IPS DF 19.7 (cell line): ENCODE data around the gene SNRK.

Source experiments
- DNase-seq: peaks from one replicate; pipeline ENCODE4 v3.0.0-alpha.2; 2013; ENCODE audit warnings: low read depth, low spot score

The SNRK gene

DNA sequence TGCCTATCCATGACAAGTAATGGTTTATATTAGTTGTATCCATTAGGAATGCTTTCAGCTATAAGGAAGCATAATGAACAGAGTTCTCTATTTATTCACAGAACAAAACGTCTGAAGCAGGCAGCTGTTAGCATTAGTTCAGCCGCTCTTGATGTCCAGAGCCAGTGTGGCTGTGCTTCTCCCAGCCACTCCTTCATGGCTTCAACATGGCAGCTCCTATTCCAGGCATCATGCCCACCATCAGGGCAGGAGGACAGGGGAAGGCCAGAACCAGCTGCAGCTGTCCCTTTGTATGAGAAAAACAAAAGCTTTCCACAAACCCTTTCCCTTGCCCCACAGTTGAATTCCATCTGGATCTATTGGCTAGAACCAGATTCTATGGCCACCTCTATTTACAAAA, 12.9 kb upstream of the SNRK start:
- DNase-seq = no peak

DNA sequence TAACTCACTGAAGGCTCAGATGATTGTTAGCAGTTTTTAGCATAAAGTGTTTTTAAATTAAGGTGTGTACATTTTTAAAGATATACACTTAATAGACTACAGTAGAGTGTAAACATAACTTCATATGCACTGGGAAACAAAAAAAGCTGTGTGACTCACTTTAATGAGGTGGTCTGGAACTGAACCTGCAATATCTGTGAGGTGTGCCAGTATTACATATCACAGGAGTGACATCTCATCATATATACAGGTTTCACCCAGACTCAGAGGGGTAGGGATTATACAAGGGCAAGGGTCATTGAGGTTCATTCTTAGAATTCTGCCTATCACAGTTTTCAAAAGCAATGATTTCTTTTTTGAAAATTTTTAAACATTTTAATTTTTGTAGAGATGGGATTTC, 7.3 kb upstream of the SNRK start:
- DNase-seq = no peak

DNA sequence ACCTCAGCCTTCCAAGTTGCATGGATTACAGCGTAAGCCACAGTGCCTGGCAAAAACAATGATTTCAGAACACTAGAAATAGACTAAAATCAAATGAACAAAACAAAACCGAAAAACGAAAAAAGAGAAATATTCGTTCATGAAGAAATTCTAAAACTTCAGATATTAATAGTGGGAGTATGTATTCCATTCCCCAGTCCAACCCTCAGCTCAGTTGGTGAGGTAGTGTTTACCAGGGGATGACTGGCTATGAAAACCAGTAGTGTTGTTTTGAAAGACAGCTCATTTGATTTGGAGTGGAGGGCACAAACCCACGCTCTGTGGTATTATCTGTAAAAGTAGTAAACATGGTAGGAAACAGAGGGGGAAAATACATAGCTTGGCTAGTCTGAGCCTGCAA, 6.8 kb upstream of the SNRK start:
- DNase-seq = no peak

DNA sequence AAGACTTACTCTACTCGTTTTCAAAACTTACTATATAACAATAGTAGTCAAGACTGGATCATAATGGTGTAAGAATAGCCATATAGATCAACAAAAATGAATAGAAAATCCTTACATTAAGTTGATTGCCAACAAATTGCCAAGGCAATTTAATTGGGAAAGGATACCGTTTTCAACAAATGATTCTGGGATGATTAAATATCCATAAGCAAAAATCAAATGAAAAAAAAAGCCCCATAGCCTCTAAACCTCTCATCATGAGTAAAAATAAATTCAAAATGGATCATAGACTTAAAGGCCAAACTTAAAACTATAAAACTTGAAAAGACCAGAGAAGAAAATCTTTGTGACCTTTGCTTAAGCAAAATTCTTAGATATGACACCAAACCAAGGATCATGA, 5.3 kb upstream of the SNRK start:
- no peak for DNase-seq

DNA sequence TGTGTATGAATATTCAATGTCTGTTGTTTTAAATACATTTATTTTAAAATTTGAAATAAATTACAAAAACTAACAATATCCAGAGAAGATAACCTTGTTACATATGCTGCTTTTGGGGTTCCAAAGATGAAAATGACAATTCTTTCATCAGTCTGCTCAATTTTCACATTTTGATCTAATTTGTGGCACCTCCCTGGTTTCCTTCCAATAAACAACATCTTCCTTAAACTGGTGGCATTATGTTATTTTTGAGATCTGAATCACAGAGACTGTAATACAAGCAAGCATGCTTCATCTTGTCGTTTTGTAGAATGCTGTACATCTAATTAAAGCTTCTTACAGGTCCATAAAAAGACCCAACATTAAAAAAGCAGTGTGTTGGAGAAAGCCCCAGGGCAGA, 2.2 kb upstream of the SNRK start:
- no peak for DNase-seq

DNA sequence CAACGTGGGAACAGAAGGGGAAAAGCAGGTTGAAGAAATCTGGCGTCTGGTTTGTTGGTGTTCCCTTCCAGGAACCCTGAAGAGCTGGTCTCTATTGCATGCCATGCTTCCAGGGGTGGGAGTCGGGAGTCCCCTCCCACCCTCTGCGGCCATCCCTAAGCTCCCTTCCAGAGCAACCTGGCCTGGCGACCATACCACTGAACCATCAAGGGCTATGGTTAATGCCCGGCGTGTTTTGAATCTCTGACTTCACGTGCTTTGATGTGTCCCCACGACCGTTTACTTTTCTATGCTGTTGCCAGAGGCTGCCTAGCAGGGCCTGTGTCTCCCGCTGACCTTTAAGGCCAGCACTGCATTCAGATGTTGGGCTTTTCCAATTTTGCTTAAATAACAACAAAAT, 696 bp upstream of the SNRK start:
- DNase-seq = no peak

DNA sequence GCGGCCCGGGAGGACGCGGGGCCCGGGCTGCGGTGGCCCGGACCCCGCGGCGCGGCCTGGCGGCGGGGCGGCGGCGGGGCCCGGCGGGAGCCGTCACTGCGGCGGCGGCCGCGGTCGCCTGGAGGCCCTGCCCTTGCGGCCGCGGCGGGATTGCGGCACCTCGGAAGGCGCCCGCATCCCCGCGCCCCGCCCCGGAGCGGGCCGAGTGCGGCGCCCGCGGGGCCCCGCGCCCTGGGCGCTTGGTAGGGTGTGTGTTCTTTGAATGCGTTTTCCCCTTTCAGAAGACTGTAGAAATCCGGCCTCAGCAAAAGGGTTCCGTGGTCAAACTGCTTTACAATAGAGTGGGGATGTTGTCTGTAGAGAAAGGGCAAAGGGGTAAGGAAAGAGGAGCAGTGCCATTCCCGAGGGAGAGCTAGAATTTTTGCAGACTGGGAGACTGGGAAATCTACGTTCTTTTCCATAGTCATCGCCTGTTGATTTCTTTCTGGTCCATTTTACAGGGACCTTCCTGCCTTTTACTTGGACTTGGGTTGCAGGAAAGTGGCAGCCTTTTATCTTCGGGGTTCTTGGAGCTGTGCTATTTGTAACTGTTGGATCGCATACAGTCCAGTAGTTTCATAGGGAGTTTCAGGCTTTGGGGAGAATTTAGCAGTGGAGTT, 630 bp downstream of the SNRK start:
- no peak for DNase-seq

DNA sequence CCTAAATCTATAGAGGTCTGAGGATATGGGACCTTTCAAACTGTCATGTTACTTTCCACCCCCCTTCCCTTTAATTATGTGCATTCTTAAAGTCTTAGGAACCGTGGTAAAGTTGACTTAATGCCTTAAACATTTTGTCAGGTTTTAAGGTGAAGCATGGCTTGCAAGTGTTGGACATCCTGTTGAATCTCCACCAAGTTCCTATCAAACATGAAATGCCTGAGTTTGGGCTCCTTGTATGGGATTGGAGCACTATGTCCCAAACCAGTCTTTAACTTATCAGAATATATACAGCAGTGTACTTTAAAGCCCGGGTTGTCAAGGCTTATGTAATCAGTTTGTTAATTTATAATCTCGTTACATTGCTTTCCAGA, 1.1 kb downstream of the SNRK start:
- no peak for DNase-seq

DNA sequence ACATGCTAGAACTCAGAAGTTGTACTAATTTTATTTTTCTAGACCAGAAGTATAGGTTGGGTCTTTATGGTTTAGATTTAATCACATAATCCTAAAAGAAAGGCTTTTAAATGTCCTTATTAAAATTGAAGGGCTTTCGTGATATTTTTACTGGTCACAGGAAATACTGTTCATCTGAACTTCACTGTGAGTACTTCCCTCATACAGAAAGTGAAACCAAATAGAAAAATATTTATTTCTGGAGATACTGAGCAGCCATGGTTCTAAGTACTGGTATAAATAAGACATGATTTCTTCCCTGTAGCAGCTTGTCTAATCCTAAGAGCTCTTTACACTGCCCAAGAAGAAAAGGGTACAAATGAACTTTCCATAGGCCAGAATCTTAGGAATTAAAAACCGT, 2.0 kb downstream of the SNRK start:
- DNase-seq = no peak

DNA sequence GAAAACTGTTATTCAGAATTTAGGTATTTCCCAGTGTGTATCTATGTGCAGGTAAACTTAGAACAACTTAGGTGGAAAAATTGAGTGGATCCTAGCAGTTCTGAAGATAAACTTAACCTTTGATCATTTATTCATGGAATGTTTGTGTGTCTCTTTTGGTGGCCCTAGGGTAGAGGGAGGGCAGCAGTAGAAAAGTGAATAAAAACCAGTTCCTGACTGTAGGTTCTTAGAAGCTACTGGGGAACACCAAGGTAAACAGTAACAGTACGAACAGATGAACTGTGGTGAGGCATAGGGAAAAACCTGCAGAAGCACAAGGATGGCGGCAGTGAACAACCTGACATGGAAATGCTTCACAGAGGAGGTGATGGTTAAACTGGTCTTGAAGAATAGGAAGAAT, 2.5 kb downstream of the SNRK start:
- DNase-seq = no peak

DNA sequence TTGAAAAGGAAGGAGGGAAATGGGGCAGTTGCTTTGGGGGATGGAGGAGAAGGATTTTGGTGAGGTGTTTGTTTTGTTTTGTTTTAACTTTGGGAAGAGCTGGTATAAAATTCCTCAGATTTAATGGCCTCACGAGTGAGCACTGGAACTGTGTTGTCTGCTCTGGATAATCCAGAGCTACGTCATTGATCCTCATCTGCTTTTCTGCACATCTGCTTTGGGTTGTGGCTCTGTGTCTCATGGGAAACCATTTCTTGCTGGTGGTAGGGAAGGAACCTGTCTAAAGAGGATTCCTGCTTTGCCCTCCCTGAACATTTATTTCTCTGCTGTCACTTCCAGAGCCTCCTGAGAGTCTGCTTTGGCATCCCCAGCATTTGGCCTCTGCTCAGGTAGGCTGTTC, 3.1 kb downstream of the SNRK start:
- DNase-seq = no peak

DNA sequence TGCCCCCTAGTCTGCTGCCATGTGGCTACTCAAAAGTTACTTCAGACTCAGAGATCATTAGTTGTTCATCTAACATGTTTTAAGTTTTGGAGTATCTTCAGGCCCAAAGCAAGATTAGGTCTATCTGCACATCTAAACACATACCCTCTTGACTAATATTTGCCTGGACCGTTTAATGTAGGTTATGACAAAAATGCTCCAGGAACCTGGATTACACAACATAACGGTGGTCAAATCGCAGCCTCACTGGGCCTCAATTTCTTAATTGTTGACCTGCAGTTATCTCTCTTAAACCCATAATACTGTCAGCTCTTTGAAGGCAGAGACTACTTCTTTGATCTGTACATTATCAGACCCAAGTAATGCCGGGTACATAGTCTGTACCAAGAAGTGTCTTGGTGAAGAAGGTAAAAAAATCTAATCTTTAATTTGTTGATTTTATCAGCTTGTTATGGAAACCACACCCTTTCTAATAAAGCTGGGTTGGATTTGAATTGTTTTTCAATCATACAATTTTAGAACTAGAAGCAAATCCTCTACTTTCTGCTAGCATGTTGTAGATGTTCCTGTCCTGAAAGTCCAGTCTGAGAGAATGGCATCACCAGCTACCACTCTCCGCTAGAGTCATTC, 3.6 kb downstream of the SNRK start:
- no peak for DNase-seq

DNA sequence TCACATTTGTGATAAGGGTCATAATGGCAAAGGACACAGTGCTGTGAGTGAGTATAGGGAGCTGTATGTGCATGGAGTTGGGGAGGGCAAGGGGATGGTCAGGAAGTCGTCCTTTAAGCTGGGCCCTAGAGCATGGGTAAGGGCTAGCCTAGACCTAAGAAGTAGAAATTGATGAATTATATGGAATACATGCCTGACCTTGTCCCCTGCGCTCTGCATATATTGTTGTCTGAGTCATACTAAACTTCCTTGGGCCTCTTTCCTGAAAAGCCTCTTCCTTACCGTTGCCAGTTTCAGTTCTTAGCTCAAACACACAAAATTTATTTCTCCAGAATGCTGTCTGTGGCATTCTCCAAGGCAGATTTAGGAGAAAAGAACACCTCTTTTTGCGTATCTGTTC, 4.6 kb downstream of the SNRK start:
- no peak for DNase-seq

DNA sequence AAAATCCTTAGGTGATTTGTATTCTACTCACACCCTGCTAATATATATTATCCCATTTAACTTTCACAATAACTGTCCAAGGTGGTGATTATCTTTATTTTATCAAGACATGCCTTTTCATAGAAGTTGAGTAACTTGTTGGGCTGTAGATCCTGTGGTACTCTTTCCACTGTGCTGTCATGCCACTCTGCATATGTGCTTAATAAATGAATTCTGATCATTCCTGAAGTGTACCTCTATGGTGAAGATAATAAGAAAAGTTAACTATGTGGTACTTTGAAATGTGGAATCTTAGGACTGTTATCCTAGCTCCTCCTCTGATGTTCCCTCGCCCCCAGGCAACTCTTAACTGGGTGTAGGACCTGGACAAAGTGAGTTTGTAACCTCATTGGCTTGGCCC, 5.2 kb downstream of the SNRK start:
- no peak for DNase-seq

DNA sequence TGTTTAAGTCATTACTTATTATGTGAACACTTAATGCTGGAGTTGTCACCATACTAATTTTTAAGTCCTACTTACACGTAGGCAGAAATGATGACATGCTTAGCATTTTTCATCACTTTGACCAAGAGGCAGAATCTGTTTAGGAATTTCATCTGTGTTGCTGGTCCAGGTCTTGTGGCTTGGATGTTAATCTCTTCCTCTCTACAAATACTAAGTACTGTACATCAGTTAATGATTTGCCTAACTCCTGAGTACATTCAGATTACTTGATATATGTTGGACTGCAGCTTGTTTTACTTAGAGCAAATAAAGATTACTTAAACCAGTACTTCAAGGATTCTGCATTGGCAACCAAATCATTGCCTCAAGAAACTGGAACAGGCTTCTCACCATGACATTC, 8.6 kb downstream of the SNRK start:
- DNase-seq = no peak

DNA sequence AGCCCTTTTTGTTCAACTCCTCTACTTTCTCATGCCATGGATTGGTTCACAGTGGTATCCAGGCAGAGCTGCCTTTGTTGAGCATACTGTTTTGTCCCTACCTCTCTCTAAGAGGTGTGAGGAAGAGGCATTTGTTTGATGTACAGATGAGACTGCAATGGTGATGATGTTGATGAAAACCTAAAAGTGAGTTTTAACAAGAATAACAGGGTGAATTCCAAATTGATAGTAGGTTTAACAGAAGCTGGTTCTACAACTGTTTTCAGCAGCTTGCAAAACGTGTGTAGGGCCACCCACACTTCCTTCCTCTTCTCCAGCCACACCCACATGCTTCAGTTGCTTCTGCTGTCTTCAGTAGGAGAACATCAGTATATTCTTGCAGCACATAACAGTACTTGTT, 10.2 kb downstream of the SNRK start:
- no peak for DNase-seq

DNA sequence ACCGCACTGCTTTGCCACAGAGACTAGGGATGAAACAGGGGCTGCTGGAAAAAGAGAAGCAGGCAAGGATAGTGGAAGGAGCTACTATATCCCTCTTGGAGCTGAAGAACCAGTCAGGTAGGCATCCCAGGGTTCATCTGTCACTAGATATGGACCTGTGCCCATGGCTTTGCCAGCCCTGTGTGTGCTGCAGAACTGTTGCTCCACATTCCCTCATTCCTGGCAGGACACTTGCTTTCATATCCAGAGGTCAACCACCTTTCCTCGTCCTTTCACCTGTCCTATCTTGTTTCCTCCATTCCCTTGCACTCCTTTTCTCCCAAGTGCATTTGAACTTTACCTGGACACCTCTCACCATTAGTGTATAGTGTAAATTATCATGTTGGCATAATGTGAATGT, 12.0 kb downstream of the SNRK start:
- DNase-seq = no peak

DNA sequence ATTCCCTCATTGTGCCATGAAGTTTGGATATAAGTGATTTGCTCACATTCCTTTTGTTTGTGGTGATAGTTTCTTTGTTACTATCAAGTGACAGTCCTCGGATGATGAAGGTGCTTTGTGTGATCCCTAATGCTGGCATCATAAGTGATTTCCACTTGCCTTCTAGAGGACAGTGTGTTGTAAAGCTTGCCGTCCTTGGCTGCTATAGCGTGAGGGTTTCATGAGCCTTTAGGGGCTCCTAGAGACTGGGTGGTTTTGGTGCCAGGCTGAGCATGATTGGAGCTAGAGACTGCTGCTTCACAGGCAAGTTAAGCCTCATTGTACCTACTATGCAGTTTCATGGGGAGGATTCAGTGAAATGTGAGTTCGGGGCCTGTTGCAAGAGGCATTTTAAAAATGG, 12.4 kb downstream of the SNRK start:
- DNase-seq = no peak

DNA sequence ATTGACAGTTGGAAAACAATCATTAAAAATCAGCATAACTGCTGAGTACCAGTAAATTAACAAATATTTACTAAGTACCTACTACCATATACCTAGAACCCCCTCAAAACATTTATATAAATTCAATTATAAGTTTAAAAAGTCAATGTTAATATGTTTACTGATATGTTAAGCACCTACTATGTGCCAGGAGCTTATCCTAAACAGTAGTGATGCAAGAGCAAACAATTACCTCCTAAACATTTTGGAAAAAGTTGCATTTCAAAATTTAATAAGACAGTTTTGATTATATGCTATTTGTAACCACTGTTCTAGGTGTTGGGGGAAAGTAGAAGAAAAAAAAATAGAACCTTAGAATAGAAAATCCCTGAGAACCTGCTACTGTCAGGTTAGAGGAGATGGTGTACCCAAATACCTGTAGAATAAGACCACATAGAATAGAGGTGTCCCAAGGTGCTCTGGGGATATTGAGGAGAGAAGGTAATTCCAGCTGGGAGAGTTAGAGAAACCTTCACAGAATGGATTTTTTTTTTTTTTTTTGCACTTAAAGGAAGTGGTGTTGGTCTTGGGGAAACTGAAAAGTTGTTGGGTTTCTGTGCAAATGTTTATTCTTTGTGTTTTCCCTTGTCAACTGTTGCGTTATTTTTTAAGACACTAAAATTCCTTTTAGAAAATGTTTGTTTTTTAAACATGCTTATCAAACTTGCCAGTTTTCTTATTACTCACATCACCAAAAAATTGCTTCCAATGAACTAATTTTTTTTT, 16.0 kb downstream of the SNRK start:
- DNase-seq = no peak

DNA sequence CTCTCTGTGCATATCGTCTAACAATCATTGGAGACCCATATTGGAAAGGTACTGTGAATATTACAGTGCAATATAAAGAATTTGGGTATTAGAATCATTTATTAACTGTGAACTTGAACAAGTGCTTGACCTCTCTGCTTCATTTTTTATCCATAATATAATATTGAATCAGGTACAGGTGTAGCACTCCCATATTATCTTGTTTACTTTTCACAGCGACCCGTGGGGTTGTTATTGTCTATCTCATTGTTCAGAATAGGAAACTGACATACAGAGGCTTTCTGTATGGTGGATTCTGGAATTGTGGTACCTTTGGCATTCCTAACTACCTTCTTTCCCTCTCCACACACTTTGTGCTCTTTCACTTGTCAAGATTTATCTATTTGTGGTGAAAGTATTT, 17.8 kb downstream of the SNRK start:
- no peak for DNase-seq

DNA sequence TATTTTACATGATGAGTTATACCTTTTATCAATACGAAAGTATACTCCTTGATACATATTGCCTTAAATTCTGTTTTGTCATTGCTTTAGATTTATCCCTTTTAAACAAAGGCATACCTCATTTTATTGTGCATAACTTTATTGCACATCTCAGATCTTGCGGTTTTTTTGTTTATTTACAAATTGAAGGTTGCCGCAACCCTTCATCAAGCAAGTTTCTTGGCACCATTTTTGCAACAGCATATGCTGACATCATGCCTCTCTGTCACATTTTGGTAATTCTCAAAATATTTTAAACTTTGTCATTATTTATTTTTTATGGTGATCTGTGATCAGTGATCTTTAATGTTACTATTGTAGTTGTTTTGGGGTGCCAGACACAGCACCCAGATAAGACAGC, 20.9 kb downstream of the SNRK start:
- DNase-seq = no peak

DNA sequence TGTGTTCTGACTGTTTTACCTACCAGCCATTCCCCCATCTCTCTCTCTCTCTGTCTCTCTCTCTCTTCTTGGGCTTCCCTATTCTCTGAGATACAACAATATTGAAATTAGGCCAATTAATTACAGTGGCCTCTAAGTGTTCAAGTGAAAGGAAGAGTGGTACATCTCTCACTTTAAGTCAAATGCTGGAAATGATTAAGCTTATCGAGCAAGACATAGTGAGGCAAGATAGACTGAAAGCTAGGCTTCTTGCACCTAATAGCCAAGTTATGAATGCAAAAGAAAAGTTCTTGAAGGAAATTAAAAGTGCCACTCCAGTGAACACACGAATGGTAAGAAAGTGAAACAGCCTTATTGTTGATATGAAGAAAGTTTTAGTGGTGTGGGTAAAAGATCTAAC, 21.3 kb downstream of the SNRK start:
- no peak for DNase-seq
